ENCODE measurements around the gene MACROD2.

Gene MACROD2

GRCh38 chr20:15917283-15917682, 1922.0 kb downstream of the MACROD2 start:
- no peak for DNase-seq

GRCh38 chr20:15918631-15919030, 1923.3 kb downstream of the MACROD2 start:
- DNase-seq: no peak

- DNase-seq: no peak
Measured at GRCh38 chr20:15919118-15919517, 1923.8 kb downstream of the MACROD2 start.

DNA sequence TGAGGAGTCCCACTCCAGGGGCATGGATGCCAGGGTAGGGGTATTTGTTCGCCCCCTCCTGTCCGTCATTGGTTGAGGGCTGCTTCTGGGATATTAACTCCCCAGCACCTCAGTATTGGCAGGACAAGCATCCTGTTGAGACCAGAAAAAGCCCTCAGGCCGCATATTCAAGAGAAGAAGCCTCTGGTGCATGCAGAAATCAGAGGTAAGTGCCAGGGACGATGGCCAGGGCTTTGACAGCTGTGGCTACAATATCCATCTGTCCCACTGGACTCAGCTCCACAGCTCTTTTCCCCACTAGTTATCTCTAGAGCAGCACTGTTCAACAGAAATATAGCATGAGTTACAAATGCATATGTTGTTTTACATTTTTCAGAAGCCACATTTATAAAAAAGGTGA, 1926.6 kb downstream of the MACROD2 start:
- no peak for DNase-seq

GRCh38 chr20:15922556-15922955, 1927.2 kb downstream of the MACROD2 start:
- no peak for DNase-seq

GRCh38 chr20:15923030-15923776, 1927.9 kb downstream of the MACROD2 start:
- peak in 2 of 3 donors; percentile 2 to 16 for DNase-seq

- no peak for DNase-seq
Measured at GRCh38 chr20:15924556-15924955, 1929.2 kb downstream of the MACROD2 start.

- DNase-seq: no peak
Measured at GRCh38 chr20:15925376-15925775, 1930.1 kb downstream of the MACROD2 start.

DNA sequence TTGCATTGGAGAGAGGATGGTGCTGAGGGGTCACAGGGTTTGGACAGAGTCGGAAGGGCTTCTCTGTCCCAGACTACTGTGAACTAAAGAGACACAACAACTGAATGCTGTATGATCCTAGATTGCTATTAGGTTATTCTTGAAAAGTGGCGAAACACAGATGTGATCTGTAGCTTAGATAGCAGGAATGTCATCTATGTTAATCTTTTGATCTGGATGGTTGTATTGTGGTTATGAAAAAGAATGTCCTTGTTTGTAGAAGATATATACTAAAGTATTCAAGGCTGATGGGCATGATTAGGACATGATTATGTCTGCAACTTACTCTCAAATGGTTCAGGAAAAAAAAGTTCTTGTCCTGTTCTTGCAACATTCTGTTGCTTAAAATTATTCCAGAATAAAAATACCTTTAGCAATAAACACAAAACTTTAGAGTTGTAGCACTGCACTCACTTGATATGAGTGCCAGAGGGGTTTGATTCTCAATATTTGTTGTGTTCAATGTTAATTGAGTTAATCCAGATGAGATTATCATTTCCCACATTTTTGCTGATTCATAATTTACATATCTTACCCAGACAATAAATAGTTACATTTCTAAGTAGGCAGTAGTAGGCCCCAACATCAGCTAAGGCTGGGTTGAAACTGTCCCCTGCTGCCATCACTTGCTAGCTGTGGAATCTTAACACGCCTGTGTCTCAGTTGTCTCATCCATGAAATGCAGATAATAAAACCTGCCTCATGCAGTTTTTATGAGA, 1932.8 kb downstream of the MACROD2 start:
- DNase-seq: no peak

DNA sequence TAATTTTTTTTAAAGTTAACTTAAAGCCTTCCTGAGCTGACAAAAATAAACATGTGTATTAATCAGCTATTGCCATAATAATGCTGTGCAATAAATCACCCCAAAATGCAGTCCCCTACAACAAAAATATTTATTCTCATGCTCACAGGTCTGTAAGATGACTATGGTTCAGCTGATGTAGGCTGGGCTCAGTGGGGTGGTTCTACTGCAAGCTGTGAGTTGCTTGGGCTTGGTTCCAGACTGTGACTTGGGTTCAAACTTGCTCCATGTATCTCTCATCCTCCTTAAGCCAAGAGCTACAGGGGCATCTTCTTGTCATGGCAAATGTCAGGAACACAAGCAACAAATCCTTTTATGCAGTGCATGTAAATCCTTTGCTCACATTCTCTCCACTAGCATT, 1933.6 kb downstream of the MACROD2 start:
- no peak for DNase-seq

- DNase-seq: no peak
Measured at GRCh38 chr20:15930311-15931305, 1935.3 kb downstream of the MACROD2 start.

GRCh38 chr20:15931897-15932296, 1936.6 kb downstream of the MACROD2 start:
- no peak for DNase-seq

DNA sequence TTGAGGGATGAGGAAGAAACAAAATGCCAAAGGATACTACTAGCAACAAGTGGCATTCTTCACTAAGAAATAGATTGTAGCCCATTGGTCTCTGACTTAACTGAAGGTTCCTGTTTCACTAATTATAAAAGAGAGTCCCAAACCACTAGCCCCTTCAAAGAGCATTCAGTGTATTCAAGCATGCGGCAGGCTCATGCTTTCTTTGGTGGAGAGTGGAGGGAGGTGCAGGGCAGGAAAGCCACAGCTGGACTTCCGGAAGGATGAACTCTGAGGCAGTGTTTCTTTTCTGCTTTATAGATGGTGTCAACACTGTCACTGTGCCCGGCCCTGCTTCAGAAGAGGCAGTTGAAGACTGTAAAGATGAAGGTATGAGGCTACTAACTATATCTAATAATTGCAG, 1941.9 kb downstream of the MACROD2 start:
- no peak for DNase-seq

DNA sequence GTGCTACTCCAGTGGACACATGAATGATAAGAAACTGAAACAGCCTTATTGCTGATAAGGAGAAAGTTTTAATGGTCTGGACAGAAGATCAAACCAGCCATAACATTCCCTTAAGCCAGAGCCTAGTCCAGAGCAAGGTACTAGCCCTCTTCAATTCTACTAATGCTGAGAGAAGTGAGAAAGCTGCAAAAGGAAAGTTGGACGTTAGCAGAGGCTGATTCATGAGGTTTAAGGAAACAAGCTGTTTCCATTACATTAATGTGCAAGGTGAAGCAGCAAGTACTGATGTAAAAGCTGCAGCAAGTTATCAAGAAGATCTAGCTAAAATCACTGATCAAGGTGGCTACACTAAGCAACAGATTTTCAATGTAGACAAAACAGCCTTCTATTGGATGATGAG, 1943.5 kb downstream of the MACROD2 start:
- no peak for DNase-seq

DNA sequence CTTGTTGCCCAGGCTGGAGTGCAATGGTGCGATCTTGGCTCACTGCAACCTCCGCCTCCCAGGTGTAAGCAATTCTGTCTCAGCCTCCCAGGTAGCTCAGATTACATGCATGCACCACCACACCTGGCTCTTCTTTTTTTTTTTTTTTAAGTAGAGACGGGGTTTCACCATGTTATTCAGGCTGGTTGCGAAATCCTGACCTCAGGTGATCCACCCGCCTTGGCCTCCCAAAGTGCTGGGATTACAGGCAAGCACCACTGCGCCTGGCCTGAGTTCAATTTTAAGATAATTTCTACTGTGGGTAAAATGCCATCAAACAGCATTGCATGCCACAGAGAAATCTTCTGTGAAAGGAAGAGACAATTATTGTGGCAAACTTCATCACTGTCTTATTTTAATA, 1944.8 kb downstream of the MACROD2 start:
- no peak for DNase-seq

DNA sequence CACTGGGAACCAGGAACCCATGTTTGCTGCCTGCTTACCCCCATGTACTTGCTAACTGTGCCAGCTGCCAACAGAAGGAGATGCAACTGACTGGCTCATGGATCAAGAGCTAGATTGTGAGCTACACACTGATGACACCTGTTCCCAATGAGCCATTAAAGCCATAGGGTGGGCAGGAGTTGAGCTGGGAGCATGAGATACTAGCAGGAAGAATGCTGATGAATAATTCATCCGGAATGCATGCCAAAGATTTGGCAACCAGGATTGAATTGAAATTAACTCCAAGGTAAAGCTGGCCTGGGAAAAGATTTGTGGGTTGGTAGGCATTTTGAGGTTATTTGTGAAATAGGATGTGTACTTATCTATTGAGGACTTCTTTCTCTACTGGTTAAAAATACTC, 1946.8 kb downstream of the MACROD2 start:
- DNase-seq: no peak

DNA sequence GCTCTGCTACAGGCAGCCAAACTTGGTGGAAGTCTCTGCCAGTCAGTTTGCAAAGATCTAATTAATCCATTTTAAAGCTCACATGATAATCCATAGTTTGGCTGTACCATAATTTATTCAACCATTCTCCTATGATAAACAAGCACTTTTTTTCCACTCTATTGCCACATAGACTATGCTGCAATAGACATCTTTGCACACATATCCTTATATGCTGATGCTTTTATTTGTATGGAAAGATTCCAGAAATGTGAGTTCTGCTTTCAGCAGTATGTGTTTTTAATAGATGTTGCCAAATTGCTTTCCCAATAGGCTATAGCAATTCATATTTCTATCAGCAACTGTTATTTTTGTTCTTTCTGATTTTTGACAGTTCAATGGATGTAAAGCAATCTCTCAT, 1950.0 kb downstream of the MACROD2 start:
- DNase-seq: peak in 2 of 3 donors; percentile 3 to 15

GRCh38 chr20:15949391-15949790, 1954.1 kb downstream of the MACROD2 start:
- no peak for DNase-seq

GRCh38 chr20:15951658-15952057, 1956.3 kb downstream of the MACROD2 start:
- DNase-seq: peak in 2 of 3 donors; percentile 10 to 14

DNA sequence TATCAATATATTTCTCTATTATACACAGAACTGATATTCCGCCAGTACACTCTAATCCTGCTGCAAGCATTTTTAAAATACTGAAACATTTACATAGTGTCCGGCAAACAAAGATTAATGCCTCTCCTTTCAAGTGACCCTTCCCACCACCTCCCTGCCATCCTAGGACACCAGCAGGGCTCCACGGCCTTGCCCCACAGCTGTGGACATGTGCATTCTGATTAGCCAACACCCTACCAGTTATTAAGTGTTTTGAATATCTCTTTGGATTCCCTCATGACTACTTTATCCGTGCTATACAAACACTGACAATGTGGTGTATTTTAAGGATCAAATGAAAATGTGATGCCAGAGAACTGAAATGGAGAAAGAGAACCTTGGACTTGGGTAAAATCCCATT, 1962.8 kb downstream of the MACROD2 start:
- no peak for DNase-seq

- no peak for DNase-seq
Measured at GRCh38 chr20:15965165-15965564, 1969.8 kb downstream of the MACROD2 start.

- no peak for DNase-seq
Measured at GRCh38 chr20:15967334-15967733, 1972.0 kb downstream of the MACROD2 start.

Data from suppressor macrophage treated with lipopolysaccharide for 1 hour (primary cell).